GM21390 (cell line): ENCODE results near the gene ASPG.

ENCODE experiments used
- ATAC-seq: cut with Tn5 transposase; IDR thresholded peaks from one replicate; pipeline ENCODE4 v1.9.1; 2021; ENCODE audit not compliant: unreplicated experiment

ASPG gene

GRCh38 chr14:104115131-104115600 lies 29.7 kb downstream of the ASPG start:
- ATAC-seq, result no peak

- ATAC-seq, result no peak
Observed at GRCh38 chr14:104115691-104116287, 30.3 kb downstream of the ASPG start.

GRCh38 chr14:104116288-104116755 lies 30.8 kb downstream of the ASPG start:
- no peak for ATAC-seq

- ATAC-seq, result no peak
Observed at GRCh38 chr14:104116756-104117340, 31.3 kb downstream of the ASPG start.

GRCh38 chr14:104117341-104118005 lies 32.0 kb downstream of the ASPG start:
- no peak for ATAC-seq

GRCh38 chr14:104118006-104118844 lies 32.7 kb downstream of the ASPG start:
- no peak for ATAC-seq

GRCh38 chr14:104119119-104119487 lies 33.6 kb downstream of the ASPG start:
- ATAC-seq, result no peak

GRCh38 chr14:104119488-104120251 lies 34.2 kb downstream of the ASPG start:
- no peak for ATAC-seq

- no peak for ATAC-seq
Observed at GRCh38 chr14:104120281-104120741, 34.8 kb downstream of the ASPG start.

GRCh38 chr14:104121142-104121541 lies 35.6 kb downstream of the ASPG start:
- no peak for ATAC-seq

GRCh38 chr14:104123879-104124278 lies 38.4 kb downstream of the ASPG start:
- no peak for ATAC-seq

- no peak for ATAC-seq
Observed at GRCh38 chr14:104125011-104125410, 39.5 kb downstream of the ASPG start.

GRCh38 chr14:104126753-104127152 lies 41.3 kb downstream of the ASPG start:
- no peak for ATAC-seq

- no peak for ATAC-seq
Observed at GRCh38 chr14:104128981-104129380, 43.5 kb downstream of the ASPG start.

- no peak for ATAC-seq
Observed at GRCh38 chr14:104129556-104129955, 44.1 kb downstream of the ASPG start.

GRCh38 chr14:104130974-104131651 lies 45.6 kb downstream of the ASPG start:
- no peak for ATAC-seq

GRCh38 chr14:104131968-104132732 lies 46.6 kb downstream of the ASPG start:
- ATAC-seq, result no peak

GRCh38 chr14:104132981-104133380 lies 47.5 kb downstream of the ASPG start:
- no peak for ATAC-seq

GRCh38 chr14:104133496-104133895 lies 48.0 kb downstream of the ASPG start:
- ATAC-seq, result no peak
